ENCODE data around the gene SAFB. TPM values are rescaled to one million over a fixed set of nuclear protein-coding genes. Genes with fewer than 3 reads are reported as not detected.

SAFB gene
- total and polyA plus RNA-seq, 2 of the 4 experiments (the other 2 are of a cell fraction) = 18.5 to 41.2 TPM

DNA sequence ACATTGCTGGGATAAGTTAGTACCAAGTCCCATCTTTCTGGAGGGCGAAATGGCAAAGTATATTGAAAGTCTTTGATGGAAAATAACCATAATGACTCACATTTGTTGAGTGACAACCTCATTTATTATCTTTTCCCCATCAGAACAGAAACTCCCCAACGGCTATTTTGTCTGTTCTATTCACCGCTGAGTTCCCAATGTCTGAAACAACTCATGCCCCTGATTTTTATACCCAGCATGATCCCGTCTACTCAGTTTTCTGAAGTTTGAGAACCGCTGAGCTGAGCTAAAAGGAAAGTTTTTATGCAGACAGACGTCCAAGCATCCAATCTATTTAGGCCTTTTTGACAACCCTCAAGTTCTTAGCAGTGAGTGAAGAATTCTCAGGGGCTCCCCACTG, 47.3 kb upstream of the SAFB start:
- Histone ChIP-seq H3K4me1 (ENCODE audit: control insufficient read depth, insufficient read depth, low read length) (no peaks in the 10 kb centered on the region), H3K36me3 (ENCODE audit: control insufficient read depth, insufficient read depth, low read length) (no peaks in the 10 kb centered on the region), H2AK9ac (replicated peaks; ENCODE audit: low read depth, low read length, poor library complexity) (no peak overlapping the region), H2BK5ac (ENCODE audit: low read depth, low read length, poor library complexity, severe bottlenecking) (no peak overlapping the region), H3K79me1 (ENCODE audit: low read depth in 1 of 2, low read length in 2 of 2) (no peaks in the 10 kb centered on the region), H3K56ac (ENCODE audit: extremely low read depth, insufficient read depth, low read length) (no peak overlapping the region), H3K4me3 (ENCODE audit: insufficient read depth, low read depth, low read length) (no peak overlapping the region), H2BK15ac (ENCODE audit: low read depth, low read length) (no peak overlapping the region), H3K27me3 (ENCODE audit: control insufficient read depth, insufficient read depth, low read length) (no peaks in the 10 kb centered on the region), H2AK5ac (ENCODE audit: low read depth, low read length) (no peak overlapping the region), H3K27ac (ENCODE audit: insufficient read depth, low read length) (no peak overlapping the region), H2BK20ac (ENCODE audit: low read depth, low read length) (no peak overlapping the region), H2BK120ac (ENCODE audit: low read depth, low read length) (no peak overlapping the region), H4K91ac (ENCODE audit: insufficient read depth, low read depth, low read length) (no peak overlapping the region), H3K4me2 (ENCODE audit: low read depth, low read length) (no peak overlapping the region), H3K18ac (ENCODE audit: low read depth, low read length) (no peak overlapping the region), H3K9me1 (ENCODE audit: insufficient read depth, low read length) (no peaks in the 10 kb centered on the region), H3K14ac (replicated peaks; ENCODE audit: low read depth, low read length) (no peak overlapping the region), H3K4ac (ENCODE audit: low read depth, low read length) (no peak overlapping the region), H4K8ac (ENCODE audit: low read depth in 2 of 2, low read length in 2 of 2) (no peak overlapping the region), H4K5ac (ENCODE audit: low read depth, low read length) (no peak overlapping the region), H3K9me3 (ENCODE audit: control insufficient read depth, insufficient read depth, low read length) (no peaks in the 10 kb centered on the region), H2AFZ (replicated peaks; ENCODE audit: low read length, poor library complexity) (no peak overlapping the region), H4K20me1 (ENCODE audit: insufficient read depth, low read length) (no peaks in the 10 kb centered on the region), H3K9ac (ENCODE audit: low read depth, low read length) (no peak overlapping the region), H3K23ac (ENCODE audit: low read depth, low read length) (no peak overlapping the region)
- in situ Hi-C loops (cut with MboI; ENCODE audit: low sequenced_read_pairs) (loop anchor here (5.0 kb wide), 1 partner anchor 523 kb away; no protein-coding TSS in a partner anchor), intact Hi-C loops (cut with micrococcal nuclease) (loop anchor here (10.0 kb wide), 1 partner anchor 201 kb away; no protein-coding TSS in a partner anchor), dilution Hi-C loops (cut with HindIII; ENCODE audit: low sequenced_read_pairs, unreplicated experiment) (no loop called here)
- POLR2A ChIA-PET (ENCODE audit: unreplicated experiment) = no interaction called here
- no TSS peak for BruUV-seq (replicated peaks)
- CTCF ChIA-PET = no interaction called here
- DNase-seq (no peak), ATAC-seq (ENCODE audit: low read depth) (no peak)
- WGBS, 2 experiments (ENCODE audit: extremely low coverage in 2 of 2, insufficient read length in 1 of 2) = no CpG with 5 or more reads among the region's 6 CpGs
- TF ChIP-seq RFX5 (IDR thresholded peaks at IDR 0.05; ENCODE audit: low read depth, low read length) (no peak), POLR2A (IDR thresholded peaks at IDR 0.05; ENCODE audit: low read depth, low read length) (no peak), NFE2L2 (IDR thresholded peaks at IDR 0.05; ENCODE audit: low read depth, low read length) (no peak), MXI1 (IDR thresholded peaks at IDR 0.05; ENCODE audit: borderline replicate concordance, low read depth, low read length) (no peak), CHD1 (IDR thresholded peaks at IDR 0.05; ENCODE audit: low read depth, low read length) (no peak), BHLHE40 (IDR thresholded peaks at IDR 0.05; ENCODE audit: low read depth, low read length) (no peak), FOS (IDR thresholded peaks at IDR 0.05; ENCODE audit: low read depth, low read length) (no peak), RAD21 (IDR thresholded peaks at IDR 0.05; ENCODE audit: low read length) (no peak), CEBPB (IDR thresholded peaks at IDR 0.05; ENCODE audit: low read depth, low read length) (no peak), RCOR1 (IDR thresholded peaks at IDR 0.05; ENCODE audit: insufficient replicate concordance, low read length) (no peak)
- TF ChIP-seq, protein P1, sequence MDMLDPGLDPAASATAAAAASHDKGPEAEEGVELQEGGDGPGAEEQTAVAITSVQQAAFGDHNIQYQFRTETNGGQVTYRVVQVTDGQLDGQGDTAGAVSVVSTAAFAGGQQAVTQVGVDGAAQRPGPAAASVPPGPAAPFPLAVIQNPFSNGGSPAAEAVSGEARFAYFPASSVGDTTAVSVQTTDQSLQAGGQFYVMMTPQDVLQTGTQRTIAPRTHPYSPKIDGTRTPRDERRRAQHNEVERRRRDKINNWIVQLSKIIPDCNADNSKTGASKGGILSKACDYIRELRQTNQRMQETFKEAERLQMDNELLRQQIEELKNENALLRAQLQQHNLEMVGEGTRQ (IDR thresholded peaks at IDR 0.05; ENCODE audit: low read depth, low read length) = no peak
- TF ChIP-seq, protein P2, sequence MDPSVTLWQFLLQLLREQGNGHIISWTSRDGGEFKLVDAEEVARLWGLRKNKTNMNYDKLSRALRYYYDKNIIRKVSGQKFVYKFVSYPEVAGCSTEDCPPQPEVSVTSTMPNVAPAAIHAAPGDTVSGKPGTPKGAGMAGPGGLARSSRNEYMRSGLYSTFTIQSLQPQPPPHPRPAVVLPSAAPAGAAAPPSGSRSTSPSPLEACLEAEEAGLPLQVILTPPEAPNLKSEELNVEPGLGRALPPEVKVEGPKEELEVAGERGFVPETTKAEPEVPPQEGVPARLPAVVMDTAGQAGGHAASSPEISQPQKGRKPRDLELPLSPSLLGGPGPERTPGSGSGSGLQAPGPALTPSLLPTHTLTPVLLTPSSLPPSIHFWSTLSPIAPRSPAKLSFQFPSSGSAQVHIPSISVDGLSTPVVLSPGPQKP (IDR thresholded peaks at IDR 0.05; ENCODE audit: borderline replicate concordance, low read depth, low read length) = no peak
- TF ChIP-seq, protein P3, sequence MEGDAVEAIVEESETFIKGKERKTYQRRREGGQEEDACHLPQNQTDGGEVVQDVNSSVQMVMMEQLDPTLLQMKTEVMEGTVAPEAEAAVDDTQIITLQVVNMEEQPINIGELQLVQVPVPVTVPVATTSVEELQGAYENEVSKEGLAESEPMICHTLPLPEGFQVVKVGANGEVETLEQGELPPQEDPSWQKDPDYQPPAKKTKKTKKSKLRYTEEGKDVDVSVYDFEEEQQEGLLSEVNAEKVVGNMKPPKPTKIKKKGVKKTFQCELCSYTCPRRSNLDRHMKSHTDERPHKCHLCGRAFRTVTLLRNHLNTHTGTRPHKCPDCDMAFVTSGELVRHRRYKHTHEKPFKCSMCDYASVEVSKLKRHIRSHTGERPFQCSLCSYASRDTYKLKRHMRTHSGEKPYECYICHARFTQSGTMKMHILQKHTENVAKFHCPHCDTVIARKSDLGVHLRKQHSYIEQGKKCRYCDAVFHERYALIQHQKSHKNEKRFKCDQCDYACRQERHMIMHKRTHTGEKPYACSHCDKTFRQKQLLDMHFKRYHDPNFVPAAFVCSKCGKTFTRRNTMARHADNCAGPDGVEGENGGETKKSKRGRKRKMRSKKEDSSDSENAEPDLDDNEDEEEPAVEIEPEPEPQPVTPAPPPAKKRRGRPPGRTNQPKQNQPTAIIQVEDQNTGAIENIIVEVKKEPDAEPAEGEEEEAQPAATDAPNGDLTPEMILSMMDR (conservative IDR thresholded peaks at IDR 0.05; ENCODE audit: low read depth, low read length) = no peak
